HG02623 (cell line): ENCODE data around the gene OR6J1.
"Not testable (repeated sequence)": the region's sequence is repeated elsewhere in the genome, so short reads cannot be mapped to it uniquely, and the experiment has no call there.

Experiments
- ATAC-seq: cut with Tn5 transposase; IDR thresholded peaks from one replicate; pipeline ENCODE4 v1.9.1; 2021; ENCODE audit warnings: moderate library complexity; ENCODE audit not compliant: unreplicated experiment

The OR6J1 gene

DNA sequence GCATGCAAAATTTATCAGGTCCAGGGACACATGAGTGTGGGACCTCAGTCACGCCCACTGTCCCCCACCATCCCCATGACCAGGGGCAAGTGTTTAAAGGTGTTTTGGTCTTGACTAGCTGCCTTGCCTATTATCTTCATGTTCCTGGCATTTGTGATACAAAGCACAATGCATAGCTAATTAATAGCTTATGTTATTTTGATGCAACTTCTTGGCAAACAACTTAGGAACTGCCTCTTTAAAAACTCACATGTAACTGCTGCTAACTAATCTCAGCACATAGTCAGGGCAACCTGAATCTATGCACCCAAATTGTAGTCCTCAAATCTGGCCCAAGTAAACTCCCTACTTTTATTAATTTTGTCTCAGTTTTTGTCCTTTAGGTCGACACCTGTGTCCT is 7.4 kb upstream of the OR6J1 start:
- no peak for ATAC-seq

DNA sequence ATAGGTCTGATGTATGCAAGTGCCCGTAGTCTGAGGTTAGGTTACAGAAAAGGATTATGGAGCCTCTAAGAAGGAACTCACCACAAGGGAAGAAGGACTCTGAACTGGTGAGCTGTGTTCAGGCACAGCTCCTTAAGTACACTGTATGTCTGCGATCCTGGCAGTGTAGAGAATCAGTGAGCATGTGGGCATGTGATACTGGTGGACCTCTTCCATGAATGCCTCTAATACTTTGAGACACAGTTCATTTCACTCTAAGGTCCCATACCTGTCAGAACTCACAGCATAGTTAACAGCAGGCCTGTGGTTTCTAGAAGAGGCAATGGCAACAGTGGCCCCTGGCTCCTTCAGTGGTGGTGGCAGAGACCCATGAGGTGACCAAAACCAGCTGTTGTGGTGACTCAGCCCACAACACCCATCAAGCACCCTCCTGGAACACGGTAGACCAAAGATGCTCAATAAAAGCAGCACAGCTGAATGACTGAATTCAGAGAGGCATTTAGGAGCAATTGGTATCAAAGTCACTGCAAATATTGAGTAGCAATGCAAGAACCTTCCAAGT is 6.9 kb upstream of the OR6J1 start:
- no peak for ATAC-seq

DNA sequence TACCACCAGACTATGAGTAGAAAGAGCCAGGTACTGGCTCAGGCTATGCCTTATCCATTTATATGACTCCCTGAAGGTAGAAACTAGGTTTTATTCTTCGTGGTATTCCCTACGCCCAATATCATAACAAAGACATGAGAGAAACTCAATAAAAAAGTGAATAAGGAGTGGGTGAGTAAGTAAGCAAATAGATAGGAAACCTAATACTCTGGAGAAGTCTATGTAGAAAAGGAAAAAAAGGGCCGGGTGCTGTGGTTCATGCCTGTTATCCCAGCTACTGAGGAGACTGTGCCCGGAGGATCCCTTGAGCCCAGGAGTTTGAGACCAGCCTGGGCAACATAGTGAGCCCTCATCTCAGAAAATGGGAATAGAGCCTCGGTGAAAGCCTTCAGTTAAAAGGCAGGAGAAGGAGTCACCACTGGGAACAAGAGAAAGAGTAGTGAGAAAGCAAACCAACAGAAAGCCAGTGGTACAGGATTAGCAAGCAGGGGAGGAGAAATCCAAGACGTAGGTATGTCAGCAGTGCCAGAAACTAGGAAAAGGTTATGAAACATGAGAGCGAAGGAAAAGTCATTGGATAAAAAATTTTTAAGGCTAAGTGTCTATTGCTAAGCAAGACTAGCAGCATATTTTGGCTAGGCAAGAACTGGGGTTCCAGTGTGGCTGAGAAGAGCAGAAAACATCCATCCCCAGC is 6.0 kb upstream of the OR6J1 start:
- ATAC-seq: no peak

DNA sequence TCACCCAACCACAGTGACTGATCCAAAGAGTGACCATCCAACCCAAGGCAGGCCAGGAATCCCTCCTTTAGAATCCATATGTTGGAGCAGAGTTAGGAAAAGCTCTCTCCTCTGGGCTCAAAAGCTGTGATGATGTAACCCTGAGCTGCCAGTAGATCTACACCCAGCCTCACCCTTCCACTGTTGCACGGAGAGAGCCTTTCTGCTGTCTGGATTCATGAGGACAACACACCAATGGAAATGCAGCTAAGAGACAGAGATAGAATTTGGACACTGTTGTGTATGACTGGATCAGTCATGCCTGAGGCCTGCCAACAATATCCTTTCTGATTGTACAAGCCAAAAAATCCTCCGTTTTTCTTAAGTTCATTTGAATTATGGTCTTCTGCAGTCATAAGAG is 4.4 kb upstream of the OR6J1 start:
- ATAC-seq: no peak

DNA sequence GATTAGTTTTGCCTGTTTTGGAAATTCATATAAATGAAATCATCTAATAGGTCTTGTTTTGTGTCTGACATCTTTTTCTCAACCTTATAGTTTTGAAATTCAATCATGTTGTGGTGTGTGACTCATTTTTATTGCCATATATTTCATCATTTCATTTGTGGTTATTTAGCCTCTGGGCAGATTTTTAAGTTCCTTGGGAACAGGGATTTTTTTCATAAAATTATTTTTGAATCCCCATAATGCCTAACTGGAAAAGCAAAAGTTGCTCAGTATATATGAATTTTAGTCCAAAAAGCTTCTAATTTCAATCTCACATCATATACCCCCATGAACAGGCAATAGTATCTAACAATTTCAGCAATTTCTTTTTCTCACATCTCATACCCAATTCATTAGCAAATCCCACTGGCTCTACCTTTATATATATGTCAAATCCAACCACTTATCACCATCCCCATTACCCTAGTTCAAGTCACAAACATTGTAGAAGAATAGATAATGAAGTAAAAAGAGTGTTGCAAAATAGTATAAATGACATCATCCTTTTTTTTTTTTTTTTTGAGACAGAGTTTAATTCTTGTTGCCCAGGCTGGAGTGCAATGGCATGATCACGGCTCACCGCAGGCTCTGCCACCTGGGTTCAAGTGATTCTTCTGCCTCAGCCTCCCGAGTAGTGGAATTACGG is 2.6 kb upstream of the OR6J1 start:
- no peak for ATAC-seq

DNA sequence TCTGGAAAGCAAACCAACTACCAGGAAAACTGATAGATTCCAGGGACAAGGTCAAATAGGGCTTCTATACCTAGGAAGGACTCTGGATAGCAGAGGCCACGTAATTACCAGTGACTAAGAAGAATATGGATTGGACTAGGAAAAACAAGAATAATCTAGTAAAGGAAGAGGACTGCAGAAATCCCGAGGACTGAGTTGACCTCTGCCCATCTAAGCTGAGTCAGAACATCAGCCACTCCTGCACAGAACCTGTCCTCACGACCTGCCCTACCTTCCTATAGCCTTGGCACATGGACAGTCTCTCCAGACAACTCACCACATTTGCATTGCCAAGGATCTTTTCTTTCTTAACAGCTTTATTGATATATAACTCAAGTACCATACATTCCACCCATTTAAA is 2.3 kb downstream of the OR6J1 start:
- ATAC-seq: no peak

DNA sequence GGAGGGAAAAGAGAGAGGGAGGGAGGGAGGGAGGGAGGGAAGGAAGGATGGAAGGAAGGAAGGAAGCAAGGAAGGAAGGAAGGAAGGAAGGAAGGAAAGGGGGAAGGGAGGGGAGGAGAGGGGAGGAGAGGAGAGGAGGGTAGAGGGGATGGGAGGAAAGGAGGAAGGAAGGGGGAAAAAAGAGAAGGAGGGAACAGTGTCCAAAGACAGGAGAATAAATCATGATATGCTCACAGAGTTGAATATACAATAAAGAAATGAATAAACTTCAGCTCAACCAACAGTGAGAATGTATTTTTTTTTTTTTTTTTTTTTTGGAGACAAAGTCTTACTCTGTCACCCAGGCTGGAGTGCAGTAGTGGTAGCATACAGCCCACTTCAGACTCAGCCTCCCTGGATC is 4.0 kb downstream of the OR6J1 start:
- no peak for ATAC-seq

DNA sequence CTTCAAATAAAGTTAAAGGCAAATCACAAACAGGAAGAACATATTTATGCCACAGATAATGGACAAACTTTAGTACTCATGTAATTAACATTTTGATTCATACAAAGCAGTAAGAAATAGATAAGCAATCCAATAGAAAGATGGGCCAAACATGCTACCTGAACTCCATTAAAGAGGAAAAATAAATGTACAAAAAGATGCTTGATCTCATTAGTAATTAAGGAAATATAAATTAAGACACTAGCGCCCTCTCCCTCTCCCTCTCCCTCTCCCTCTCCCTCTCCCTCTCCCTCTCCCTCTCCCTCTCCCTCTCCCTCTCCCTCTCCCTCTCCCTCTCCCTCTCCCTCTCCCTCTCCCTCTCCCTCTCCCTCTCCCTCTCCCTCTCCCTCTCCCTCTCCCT is 8.2 kb downstream of the OR6J1 start:
- not testable (repeated sequence) for ATAC-seq

DNA sequence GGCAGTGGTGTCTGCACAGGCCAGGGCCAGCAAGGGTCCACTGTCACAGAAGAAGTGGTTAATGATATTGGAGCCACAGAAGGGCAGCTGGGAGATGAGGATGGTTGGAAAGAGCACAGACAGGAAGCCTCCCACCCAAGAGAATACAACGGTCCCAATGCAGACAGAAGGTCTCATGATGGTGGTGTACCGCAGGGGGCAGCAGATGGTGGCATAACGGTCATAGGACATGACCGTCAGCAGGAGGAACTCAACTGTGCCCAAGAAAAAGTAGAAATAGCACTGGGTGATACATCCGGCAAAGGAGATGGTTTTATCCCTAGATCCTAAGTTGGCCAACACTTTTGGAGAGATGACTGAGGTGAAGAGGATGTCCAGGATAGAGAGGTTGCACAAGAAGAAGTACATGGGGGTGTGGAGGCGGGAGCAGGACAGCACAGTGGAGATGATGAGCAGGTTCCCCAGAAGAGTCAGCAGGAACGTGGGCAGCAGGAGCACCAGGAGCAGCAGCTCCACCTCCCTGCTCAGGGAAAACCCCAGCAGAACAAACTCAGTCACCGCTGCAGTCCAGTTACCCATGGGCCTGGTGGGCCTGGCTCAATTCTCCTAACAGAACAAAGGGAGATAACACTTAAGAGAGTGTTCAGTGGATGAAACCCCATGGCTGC is 9.8 kb downstream of the OR6J1 start:
- ATAC-seq: no peak

DNA sequence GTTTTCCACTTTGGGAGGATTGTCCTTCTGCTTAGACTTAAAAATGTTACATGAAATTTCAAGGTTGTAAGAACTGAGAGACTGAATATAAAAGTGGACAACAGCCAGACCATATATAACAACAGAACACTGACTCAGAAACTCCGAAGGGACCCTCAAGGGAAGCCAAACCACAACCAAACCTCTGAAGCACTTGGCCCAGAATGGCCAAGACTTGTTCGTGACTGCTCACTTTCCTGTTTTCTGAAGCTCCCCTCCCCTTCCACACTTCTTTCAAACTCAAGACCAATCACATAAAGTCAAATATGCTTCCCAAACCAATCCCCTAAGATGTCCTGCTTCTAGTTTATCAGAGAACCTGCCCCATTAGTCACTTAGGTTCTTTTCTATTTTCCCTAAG is 13.7 kb downstream of the OR6J1 start:
- no peak for ATAC-seq

DNA sequence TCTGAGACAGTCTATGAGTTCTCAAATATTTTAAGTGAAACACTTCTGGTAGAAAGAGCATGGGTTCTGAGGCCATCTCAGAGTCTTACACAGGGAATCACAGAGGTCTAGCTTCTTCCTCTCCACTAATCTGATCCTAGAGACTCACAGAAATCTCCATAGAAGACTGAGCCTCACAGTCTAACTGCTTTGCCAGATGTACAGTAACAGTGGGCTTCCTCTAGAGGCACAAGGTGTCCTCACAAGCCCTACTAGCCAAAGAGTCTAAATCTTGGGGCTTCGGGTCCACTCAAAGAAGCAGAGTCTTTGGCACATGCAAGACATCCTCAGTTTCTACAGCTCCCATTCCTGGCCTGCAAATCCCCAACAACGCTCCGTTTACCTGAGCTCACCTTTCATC is 14.1 kb downstream of the OR6J1 start:
- ATAC-seq: no peak

DNA sequence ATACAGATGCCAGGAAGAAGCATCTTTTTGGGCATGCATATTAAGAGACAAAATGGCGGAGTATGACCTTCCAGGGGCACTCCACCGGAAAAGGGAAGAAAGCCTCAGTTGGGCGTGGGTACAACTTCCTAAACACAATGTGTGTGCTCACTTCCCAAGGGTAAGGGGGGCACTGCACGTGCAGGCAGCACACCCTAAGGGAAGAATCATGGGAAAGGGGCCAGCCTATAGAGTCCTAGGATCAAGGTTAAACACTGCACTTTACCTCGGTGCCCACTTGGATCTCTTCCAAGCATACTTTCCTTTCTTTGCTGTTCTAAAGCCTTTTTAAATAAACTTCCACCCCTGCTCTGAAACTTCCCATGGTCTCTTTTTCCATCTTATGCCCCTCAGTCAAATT is 14.8 kb downstream of the OR6J1 start:
- ATAC-seq: no peak

DNA sequence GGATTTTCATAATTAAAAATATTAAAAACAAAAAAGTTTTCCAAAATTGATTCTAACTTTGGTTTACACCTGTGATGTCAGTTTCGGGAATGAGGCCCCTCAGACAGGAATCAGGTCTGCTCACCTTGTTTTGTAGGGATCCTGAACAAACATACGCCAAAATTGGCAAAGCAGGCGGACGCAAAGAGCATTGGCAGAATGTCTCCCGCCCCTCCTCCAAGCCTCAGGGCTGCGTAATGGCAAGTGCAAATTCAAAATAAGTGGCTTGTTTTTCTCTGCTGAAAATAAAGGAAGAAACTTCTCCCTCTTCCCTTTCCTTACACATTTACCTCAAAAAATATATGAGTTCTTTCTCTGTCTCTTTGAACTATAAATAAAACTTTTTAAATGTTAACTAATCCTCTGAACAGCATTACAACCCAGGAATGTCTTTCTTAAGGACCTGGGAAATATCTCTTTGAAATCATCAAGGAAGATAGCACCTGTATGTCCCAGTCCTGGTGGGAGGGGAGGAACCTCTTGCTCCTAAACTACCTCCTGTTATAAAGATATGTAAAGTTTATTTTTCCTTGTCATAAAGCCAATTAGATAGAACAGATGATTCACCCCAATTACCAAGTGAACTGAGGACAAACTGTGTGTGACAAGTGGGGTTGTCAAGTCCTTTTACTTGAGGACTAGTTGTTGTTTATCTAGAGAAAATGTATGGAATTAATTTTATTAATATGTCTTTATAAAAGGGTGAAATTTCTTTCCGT is 16.5 kb downstream of the OR6J1 start:
- ATAC-seq: no peak

DNA sequence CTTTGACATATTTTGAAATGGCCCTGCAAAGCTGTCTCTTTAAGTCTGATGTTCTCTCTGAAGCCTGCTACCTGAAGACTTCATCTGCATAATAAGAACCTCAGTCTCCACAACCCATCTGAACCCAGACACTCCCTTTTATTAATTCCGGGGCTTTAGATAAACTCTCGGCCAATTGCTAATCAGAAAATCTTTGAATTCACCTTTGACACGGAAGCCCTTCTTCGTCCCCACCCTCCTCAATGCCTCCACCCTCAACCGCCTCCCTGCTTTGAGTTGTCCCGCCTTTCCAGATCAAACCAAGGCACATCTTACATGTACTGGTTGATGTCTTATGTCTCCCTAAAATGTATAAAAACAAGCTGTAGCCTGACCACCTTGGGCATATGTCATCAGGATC is 17.6 kb downstream of the OR6J1 start:
- no peak for ATAC-seq

DNA sequence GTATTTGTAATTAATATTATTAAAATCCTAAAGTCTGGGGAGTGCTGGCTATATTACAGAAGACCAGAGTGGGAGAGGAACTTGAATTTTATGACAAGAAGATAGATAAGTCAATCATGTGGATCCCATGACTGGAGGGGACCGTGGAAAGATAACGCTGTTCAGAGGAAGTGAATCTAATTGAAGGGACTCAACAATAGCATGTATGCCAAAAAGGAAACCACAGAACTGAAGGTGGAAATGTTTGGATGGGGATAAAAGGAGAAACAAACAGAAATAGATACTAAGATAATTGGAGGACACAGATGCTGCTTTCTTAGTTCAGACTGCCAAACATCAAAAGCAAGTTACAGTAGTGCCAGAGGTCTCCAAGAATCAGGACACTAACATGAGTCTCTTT is 21.1 kb downstream of the OR6J1 start:
- no peak for ATAC-seq

DNA sequence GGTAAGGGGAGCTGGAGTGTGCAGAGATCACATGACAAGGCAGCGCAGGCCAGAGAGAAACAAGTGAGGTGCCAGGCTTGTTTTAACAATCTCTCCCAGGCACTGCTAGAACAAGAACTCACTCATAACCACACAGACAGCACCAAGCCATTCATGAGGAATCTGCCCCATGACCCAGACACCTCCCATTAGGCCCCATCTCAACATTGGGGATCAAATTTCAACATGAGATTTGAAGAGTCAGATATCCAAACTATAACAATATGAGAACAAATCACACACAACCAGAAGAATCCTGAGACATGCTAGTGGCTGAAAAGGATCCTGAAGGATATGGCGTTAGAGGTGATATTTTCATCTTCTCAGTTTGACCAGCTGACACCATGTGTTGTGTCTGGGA is 21.9 kb downstream of the OR6J1 start:
- ATAC-seq: no peak

DNA sequence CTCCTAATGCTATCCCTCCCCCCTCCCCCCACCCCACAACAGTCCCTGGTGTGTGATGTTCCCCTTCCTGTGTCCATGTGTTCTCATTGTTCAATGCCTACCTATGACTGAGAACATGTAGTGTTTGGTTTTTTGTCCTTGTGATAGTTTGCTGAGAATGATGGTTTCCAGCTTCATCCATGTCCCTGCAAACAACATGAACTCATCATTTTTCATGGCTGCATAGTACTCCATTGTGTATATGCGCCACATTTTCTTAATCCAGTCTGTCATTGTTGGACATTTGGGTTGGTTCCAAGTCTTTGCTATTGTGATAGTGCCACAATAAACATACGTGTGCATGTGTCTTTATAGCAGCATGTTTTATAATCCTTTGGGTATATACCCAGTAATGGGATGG is 28.4 kb downstream of the OR6J1 start:
- ATAC-seq: not testable (repeated sequence)

DNA sequence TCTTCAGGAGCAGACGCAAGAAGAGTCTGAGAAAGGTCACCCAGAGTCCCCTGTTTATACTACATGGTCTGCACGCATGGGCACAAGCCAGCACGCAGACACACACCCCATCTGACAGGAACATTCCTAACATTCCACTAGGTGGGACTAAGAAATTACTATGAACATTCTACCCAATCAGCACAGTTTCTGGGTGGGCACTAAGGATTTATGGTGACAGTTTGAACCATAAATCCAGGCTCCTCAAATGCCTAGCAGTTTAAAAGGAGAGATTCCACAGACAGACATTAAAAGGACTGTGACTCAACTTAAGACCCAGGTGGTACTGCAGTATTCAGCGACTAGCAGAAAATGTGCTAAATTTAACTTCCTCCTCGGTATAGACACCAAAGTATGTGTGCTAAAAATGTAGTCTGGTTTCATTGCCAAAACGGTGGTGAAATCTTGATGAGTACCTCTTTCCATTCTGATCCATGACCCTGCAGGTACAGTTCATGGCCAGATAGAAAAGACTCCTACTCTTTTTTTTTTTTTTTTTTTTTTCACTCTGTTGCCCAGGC is 29.8 kb downstream of the OR6J1 start:
- ATAC-seq: no peak

DNA sequence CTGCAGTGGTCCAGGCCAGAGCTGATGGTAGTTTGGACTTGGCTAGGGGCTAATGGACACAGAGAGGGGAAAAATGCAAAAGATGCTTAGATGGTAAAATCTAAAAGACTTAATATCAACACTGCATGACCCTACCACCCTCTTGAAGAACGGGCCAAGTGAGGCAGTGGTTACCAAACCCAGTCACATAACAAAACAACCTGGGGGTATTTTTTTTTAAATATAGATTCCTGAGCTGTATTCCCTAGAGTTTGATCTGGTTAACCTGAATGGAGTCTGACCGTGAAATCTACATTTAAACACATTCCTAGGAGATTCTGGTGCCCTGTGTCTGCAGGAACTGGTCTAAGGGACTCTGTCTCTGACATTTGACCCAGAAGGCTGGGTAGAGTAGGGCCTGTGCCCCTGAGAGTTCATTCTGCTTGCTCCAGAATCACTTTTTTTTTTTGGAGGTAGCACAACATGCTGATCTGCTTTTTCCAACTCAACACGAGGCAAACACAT is 30.4 kb downstream of the OR6J1 start:
- no peak for ATAC-seq

DNA sequence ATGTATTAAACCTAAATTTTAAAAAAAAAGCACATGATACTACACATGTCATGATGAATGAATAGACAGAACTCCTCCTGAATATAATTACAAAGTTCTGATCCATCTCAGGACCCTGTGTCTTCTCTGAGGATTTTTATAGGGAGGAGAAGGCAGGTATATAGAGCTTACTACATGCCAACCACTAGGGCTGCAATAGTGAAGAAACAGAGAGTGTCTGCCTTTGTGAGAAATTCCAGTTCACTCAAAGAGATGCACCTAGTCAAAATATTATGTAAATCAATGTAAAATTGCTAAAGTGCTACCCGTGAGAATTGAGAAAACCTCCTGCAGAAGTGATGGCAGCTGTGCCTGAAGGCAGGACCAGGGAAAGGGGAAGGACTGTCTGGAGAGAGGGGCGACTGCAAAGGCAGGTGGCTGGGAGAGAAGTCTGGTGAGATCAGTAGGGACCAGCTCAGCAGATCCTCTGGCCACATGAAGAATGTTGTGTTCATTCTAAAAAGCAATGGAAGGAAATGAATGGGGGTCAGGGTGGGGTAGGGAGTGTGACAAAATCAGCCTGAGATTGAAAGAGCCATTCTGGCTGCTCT is 31.0 kb downstream of the OR6J1 start:
- ATAC-seq: no peak
